Gastroesophageal sphincter (tissue), 4 donors: ENCODE results near the gene OR52E5. TPM values are rescaled to one million over a fixed set of nuclear protein-coding genes. Genes with fewer than 3 reads are reported as not detected.

Experiments
- ATAC-seq: fragments of 150-250 bp; one replicate; pipeline ENCODE4 v1.9.1; 2016; ENCODE audit warnings: mild to moderate bottlenecking, moderate library complexity
- H3K27ac ChIP-seq, 4 donors: fragments of 200-600 bp; sonication (generic) in 3 of 4; 1 replicate in 3 of 4; 2 replicates in 1 of 4; pipeline ENCODE4 v1.5.1; 2016 to 2019
- H3K27me3 ChIP-seq: fragments of 200-600 bp; sonication (generic); one replicate; pipeline ENCODE4 v1.5.1; 2019
- H3K36me3 ChIP-seq, 2 donors: fragments of 200-600 bp; sonication (generic); one replicate each; pipeline ENCODE4 v1.5.1; 2019; ENCODE audit warnings: control low read depth in 1 of 2
- H3K4me1 ChIP-seq, 3 donors: fragments of 200-600 bp; sonication (generic); 1 replicate in 2 of 3; 2 replicates in 1 of 3; pipeline ENCODE4 v1.5.1; 2016 to 2019; ENCODE audit warnings: control low read depth in 2 of 3
- H3K4me3 ChIP-seq, 2 donors: fragments of 200-600 bp; sonication (generic); one replicate each; pipeline ENCODE4 v1.5.1; 2019; ENCODE audit warnings: mild to moderate bottlenecking in 1 of 2, moderate library complexity in 1 of 2
- H3K9me3 ChIP-seq, 3 donors: fragments of 200-600 bp; sonication (generic); one replicate each; pipeline ENCODE4 v1.5.1; 2017 to 2019; ENCODE audit warnings: control low read depth in 2 of 3
- CTCF ChIP-seq, 4 experiments: fragments of 200-600 bp in 2 of 4; fragments of 450-650 bp in 2 of 4; sonication (generic) in 1 of 4; IDR thresholded peaks; one replicate each; pipeline ENCODE4 v1.5.1; 2017 to 2019; ENCODE audit warnings: antibody characterized with exemption in 4 of 4, mild to moderate bottlenecking in 2 of 4, moderate library complexity in 2 of 4
- EP300 ChIP-seq: sonication (generic); formaldehyde crosslinking; IDR thresholded peaks from one replicate; pipeline ENCODE4 v1.6.1; 2017; ENCODE audit warnings: antibody characterized with exemption, mild to moderate bottlenecking
- POLR2A ChIP-seq, 2 donors: fragments of 450-650 bp; IDR thresholded peaks; one replicate each; pipeline ENCODE4 v1.6.1; 2017; ENCODE audit warnings: antibody characterized with exemption in 2 of 2, mild to moderate bottlenecking in 2 of 2, moderate library complexity in 1 of 2
- POLR2AphosphoS5 ChIP-seq: sonication (generic); formaldehyde crosslinking; IDR thresholded peaks from one replicate; pipeline ENCODE4 v1.6.1; 2017; ENCODE audit warnings: antibody characterized with exemption
- WGBS, 2 donors: methylation state at CpG; one replicate each; pipeline ENCODE4 v1.1.5; 2018; ENCODE audit warnings: low coverage in 1 of 2; 5-methylcytosine and 5-hydroxymethylcytosine counted together
- total RNA-seq, 4 donors: library from RNA; depleted of rRNA; stranded (reverse); fragments of >200 nt; gene quantifications; one replicate each; pipeline ENCODE4 v1.1.0, GENCODE V29; 2016

Gene OR52E5
- total RNA-seq, 4 donors from 2014 or later = not detected

GRCh38 chr11:5930614-5931013, 37.6 kb downstream of the OR52E5 start:
- no peak for TF ChIP-seq POLR2A (IDR thresholded peaks at IDR 0.05)
- TF ChIP-seq EP300 = no peak
- TF ChIP-seq CTCF (IDR thresholded peaks at IDR 0.05) = no peak
- TF ChIP-seq POLR2AphosphoS5 = no peak
- no peak for ATAC-seq
- Histone ChIP-seq H3K4me3 (no peak overlapping the region), H3K9me3 (peaks cover 0 to 28% (median 0%) of the 10 kb centered on the region in 3 donors), H3K36me3 (no peaks in the 10 kb centered on the region), H3K27ac (no peak overlapping the region), H3K4me1 (no peaks in the 10 kb centered on the region), H3K27me3 (no peaks in the 10 kb centered on the region)
- WGBS, 2 donors = 63% methylated on average over 4 of the region's 19 CpGs; no CpG with 5 or more reads in 1 of the 2 donors

- H3K27me3 ChIP-seq = no peaks in the 10 kb centered on the region
- no peak for ATAC-seq
- H3K4me3 ChIP-seq = no peak overlapping the region
- TF ChIP-seq CTCF (IDR thresholded peaks at IDR 0.05) (no peak), POLR2A (IDR thresholded peaks at IDR 0.05) (no peak), EP300 (no peak), POLR2AphosphoS5 (no peak)
- no peaks in the 10 kb centered on the region for H3K36me3 ChIP-seq
- H3K9me3 ChIP-seq = peaks cover 0 to 27% (median 0%) of the 10 kb centered on the region in 3 donors
- WGBS, 2 donors = 90 to 91% methylated on average over 3 to 8 of the region's 8 CpGs
- no peaks in the 10 kb centered on the region for H3K4me1 ChIP-seq
- H3K27ac ChIP-seq = no peak overlapping the region
These were observed 38.1 kb downstream of the OR52E5 start for GRCh38 chr11:5931061-5931460.

DNA sequence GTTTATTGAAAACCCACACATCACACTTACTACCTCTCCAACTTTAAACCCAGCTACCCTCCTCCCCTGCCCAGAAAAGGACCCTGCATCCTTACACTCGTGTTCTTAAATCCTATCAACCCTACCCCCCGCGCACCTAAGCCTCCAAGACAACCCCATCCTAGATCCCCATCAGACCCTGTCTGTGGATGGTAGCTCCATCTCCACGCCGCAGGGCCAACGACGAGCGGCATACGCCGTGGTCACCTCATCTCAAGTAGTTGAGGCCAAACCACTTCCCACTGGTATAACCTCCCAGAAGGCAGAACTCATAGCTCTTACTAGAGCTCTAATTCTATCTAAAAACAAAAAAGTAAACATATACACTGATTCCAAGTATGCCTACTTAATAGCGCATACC, 39.7 kb downstream of the OR52E5 start:
- Histone ChIP-seq H3K4me1 (no peaks in the 10 kb centered on the region), H3K9me3 (peaks cover 0 to 24% (median 0%) of the 10 kb centered on the region in 3 donors), H3K27me3 (no peaks in the 10 kb centered on the region), H3K27ac (no peak overlapping the region), H3K36me3 (no peaks in the 10 kb centered on the region), H3K4me3 (no peak overlapping the region)
- WGBS, 2 donors = 80 to 88% methylated on average over 1 to 9 of the region's 11 CpGs
- no peak for ATAC-seq
- no peak for TF ChIP-seq CTCF (IDR thresholded peaks at IDR 0.05)
- no peak for TF ChIP-seq POLR2AphosphoS5
- TF ChIP-seq EP300 = no peak
- no peak for TF ChIP-seq POLR2A (IDR thresholded peaks at IDR 0.05)

DNA sequence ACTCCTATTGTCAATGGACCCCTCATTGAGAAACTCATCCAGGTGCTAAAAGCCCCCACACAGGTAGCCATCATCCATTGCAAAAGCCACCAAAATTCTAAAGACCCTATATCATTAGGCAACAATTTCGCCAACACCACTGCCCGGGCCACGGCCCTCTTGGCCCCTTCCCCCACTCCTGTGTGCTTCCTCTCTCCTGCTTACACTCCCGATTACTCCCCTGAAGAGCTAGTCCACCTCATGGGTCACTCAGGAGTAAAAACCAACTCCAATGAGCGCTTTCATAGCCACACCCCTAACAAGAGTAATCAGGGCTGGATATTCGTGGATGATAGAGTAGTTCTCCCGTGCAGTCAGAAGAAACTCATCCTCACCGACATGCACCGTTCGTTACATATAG, 40.1 kb downstream of the OR52E5 start:
- TF ChIP-seq EP300 (no peak), CTCF (IDR thresholded peaks at IDR 0.05) (no peak), POLR2A (IDR thresholded peaks at IDR 0.05) (no peak), POLR2AphosphoS5 (no peak)
- no peak for ATAC-seq
- peaks cover 0 to 27% (median 0%) of the 10 kb centered on the region in 3 donors for H3K9me3 ChIP-seq
- H3K4me1 ChIP-seq = no peaks in the 10 kb centered on the region
- no peak overlapping the region for H3K27ac ChIP-seq
- H3K4me3 ChIP-seq = no peak overlapping the region
- no peaks in the 10 kb centered on the region for H3K36me3 ChIP-seq
- 89% methylated on average over 10 of the region's 10 CpGs for WGBS, 2 donors
- no peaks in the 10 kb centered on the region for H3K27me3 ChIP-seq

DNA sequence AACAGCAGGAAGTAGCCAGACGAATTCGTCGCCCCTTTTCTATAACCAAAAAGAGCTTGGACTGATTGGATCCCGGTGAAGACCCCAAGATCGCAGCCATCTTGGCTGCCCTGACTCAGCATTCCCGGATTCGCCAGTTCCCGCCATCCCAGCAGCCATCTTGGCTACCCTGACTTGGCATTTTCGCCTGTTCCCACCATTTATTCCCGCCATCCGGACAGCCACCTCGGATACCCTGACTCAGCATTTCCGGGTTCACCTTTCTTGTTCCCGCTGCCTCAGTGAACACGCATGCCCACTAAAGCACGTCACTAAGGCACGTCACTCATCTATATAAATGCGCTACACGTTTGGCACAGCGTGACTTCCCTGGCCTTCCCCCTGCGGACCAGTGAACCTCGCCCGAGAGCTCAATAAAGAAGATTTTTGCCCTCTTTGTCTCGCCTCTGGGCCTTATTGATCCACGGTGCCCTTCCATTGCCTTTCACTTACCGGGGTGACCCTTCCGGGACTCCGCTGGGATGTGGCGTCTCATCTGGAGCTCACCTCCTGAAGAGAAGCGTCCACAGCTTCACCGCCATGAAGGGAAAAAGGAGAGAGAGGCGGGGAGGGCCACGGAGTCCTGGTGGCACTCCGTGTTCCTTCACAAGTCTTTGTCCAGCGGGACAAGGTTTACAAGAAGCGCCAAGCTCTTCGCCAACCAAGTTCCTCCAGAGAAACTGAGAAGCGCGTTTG, 45.0 kb downstream of the OR52E5 start:
- Histone ChIP-seq H3K4me1 (no peaks in the 10 kb centered on the region), H3K4me3 (no peak overlapping the region), H3K9me3 (peaks cover 0 to 4% (median 0%) of the 10 kb centered on the region in 3 donors), H3K27ac (no peak overlapping the region), H3K36me3 (no peaks in the 10 kb centered on the region), H3K27me3 (no peaks in the 10 kb centered on the region)
- ATAC-seq = no peak
- WGBS, 2 donors = 89 to 91% methylated on average over 12 to 16 of the region's 39 CpGs
- TF ChIP-seq POLR2AphosphoS5 (no peak), POLR2A (IDR thresholded peaks at IDR 0.05) (no peak), CTCF (IDR thresholded peaks at IDR 0.05) (no peak), EP300 (no peak)
